AML-193 (cell line): ENCODE results near the gene ARFGAP3.

Experiments
- DNase-seq, 2 experiments: peaks; one replicate each; lab custom pipeline; 2025; lab: John Stamatoyannopoulos, UW

ARFGAP3 gene, protein sequence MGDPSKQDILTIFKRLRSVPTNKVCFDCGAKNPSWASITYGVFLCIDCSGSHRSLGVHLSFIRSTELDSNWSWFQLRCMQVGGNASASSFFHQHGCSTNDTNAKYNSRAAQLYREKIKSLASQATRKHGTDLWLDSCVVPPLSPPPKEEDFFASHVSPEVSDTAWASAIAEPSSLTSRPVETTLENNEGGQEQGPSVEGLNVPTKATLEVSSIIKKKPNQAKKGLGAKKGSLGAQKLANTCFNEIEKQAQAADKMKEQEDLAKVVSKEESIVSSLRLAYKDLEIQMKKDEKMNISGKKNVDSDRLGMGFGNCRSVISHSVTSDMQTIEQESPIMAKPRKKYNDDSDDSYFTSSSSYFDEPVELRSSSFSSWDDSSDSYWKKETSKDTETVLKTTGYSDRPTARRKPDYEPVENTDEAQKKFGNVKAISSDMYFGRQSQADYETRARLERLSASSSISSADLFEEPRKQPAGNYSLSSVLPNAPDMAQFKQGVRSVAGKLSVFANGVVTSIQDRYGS

DNA sequence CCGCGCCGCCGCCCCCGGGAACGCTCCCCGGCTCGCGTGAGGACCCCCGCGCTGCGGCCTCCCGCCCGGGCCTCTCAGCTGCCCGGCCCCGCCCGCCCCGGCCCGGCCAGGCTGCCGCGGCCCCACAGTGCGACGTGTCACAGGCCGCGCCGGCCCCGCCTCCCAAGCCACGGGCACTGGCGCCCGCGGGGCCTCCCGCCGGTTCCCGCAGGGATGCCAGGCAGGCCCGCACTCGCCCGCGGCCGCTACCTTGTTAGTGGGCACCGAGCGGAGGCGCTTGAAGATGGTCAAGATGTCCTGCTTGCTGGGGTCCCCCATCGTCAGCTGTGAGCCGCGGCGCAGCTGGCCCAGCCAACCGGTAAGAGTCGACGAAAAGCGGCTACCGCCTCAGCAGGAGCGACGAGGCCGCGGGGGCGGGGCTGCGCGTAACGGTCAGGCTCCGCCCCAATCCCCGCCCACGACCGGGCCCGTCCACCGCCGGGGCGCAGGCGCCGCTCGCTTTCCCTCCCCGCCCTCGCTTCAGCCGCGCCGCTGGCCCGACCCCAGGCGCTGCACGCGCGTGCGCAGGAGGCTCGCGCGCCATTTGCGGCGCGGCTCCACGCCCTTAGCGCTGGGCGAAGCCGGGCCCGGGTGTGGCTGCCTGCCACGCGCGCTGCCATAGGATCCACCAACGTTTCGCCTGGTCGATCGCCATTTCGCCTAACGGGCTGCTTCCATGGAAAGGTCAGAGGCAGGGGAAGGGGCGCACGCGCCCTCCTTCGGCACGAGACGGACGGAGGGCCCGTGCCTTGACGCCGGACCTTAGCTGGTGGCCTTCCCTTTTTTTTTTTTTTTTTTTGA lies at the start of gene ARFGAP3:
Gene ARFGAP3, minus strand, starts transcription at position 409 of the 840 bp plus-strand sequence. Its CDS starts 91 bp downstream, at position 318.
- DNase-seq, result peak; percentile 78 to 87

DNA sequence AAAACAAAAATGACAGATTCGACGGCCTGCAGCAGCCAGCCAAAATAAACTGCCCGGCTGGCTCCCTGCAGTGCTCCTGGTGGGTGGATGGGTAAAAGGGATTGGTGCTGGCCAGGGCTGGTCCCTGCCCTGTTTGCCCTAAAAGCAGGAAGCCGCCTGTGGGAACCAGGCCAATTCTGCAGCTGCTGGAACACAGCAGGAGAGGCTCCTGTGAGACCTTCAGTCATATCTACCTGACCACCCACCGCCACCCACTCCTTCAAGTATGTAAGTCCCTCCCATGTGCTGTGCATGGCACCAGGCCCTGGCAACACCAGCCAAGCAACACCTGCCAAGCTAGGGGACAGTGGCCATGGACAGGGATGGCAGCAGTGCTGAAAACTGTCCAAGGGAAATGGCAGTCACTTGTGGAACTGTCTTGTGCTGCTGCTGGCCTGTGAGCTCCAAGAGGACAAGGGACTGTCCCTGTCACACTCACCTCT lies 48.7 kb upstream of the ARFGAP3 start:
- DNase-seq, result no peak

GRCh38 chr22:42905217-42905616 lies 48.1 kb upstream of the ARFGAP3 start:
- no peak for DNase-seq

DNA sequence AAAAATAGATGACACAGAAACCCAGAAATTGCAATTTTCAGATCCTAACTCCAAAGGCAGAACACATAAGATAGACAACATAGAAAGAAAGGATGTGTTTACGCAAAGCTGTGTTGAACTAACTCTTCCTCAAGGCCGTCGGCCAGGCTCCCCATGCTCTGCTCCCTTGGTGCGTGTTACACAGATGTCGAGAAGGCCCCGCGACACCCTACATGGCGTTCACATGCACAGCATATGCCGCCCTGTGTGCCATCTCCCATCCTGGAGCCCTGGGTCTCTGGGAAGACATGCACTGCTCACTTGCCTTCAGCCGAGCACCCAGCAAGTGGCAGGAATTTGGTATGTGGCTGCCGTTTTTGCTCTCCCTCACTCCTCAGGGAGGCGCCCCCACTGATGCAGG lies 47.0 kb upstream of the ARFGAP3 start:
- no peak for DNase-seq

DNA sequence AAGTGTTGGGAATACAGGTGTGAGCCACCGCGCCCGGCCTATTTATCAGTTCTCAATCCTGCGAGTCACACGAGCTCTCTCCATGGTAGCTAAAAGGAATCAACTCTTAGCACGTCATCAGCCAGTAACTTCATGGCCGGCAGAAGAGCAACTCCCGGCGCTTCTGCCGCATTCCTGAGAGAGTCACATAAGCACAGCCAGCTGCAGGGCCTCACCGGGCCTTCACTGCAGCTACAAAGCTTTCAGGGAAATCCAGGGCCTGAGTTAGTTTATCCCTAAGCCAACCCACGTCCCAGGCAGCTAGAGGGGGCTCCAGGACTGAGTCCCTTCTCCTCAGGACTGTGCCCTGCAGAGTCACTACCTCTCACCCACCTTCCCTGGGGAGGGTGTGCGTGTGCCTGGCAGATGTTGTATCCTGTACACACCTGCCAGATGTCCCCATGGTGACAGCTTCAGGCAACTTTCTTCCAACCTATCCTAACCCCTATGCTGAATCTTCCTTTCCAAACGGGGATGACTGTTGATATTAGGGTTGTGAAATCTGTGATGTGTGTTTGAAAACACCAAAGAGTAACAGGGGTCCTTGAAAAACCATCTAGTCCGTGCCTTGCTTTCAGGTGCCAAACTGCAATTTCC lies 45.9 kb upstream of the ARFGAP3 start:
- DNase-seq, result no peak

- DNase-seq, result no peak
These were observed 44.9 kb upstream of the ARFGAP3 start for GRCh38 chr22:42901790-42902508.

GRCh38 chr22:42897960-42898359 lies 40.9 kb upstream of the ARFGAP3 start:
- no peak for DNase-seq

DNA sequence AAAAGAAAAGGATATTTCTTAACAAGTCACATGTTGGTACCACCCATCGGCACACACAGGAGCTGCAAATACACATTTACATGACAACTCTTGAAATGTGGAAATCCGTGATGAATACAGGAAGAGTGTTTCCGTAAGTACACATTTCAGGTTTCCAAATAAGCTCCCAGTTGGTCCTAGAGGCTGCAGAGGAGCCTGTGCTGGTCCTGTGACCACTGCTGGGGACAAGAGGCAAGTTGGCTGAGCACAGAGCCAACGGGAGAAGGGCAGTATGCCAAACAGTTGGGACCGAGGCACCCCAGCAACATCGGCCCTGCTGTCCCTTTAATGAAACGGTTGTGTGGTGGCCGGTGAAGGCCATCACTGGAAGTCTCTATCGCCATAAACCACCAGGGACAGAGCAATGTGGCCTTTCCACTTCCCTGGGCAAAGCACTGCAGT lies 38.5 kb upstream of the ARFGAP3 start:
- DNase-seq, result no peak

DNA sequence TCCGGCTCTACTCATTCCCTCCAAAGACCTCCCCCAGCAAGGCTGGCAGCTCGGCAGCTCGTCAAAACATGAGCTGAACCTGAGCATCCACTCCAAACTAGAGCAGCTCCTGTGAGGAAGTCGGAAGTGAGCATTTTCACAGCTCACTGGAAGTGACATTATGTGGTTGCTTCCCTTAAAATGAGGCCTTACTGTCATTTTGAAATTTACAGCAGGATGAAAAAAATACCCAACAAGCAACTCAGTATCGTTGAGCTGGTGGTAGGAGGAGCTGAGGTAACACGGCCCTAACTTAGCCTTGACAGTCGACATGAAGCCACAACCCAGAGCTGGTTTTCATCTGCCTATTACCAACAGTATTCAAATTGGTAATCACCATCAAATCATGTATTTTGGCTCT lies 38.0 kb upstream of the ARFGAP3 start:
- peak in 1 of 2 experiments; percentile 17 for DNase-seq

DNA sequence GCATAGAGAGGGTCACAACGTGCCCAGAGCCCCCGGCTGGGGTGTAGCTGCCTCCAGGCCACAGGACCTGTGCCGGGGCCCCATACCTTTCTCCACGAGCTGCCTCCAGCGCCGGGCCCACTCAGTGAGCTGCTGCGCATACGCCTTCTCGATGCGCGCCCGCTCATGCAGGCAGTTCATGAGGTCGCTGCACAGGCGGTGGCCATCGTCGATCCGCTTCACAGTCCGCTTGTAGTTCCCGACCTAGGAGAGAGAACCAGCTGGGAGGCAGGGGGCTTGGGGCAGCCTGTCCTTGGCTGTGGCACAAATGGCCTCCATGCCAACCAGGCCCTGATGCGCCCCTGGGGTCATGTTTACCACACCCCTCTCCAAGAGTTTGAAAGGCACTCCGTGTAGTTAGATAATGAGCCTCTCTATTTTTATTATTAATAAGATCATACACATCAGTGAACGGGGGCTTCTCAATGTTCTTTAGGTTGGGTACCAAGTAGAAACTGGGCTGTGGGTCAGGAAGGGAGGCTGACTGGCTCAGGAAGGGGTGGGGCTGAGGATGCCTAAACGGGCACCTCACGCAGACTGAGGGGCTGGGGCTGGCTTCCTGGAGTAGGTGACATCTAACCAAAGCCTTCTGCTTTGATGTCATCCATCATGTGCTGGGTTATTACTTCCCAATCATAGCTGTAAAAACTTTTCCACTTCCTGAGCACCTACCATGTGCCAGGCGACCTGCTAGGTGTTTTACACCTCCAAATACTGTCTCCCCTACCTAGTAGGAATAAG lies 36.5 kb upstream of the ARFGAP3 start:
- DNase-seq, result no peak

DNA sequence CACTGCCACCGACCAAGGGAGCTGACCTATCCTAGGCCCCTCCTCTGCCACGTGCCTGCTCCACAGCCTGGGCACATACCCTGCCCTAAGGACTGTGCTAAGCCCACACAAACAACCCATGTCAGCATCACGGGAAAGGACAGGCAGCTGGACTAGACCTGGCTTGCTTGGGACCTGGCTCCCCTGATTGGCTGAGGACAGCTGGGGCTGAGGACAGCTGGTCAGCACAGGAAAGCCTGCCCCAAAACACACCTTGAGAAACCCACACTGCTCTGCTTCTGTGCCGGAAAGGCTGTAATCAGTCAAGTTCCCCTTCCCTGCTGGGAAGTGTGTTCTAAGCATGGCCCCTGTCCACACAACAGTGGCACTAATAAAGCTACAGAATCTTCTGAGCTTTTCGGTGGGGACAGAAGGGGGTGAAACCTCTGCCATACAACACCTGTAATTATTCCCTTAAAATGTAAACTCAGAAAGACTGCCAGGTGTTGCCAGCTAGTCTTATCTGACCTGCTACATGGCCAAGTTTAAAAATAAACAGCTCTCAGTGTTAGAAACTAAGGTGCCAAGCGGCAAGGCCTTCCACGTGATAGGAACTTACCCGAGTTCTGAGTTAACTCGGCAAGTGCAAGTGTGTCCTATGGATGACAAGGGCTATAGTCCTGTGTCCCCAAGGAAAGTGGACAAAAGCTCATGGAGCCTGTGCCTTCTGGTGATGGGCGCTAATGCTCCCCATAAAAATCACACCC lies 35.7 kb upstream of the ARFGAP3 start:
- DNase-seq, result no peak

DNA sequence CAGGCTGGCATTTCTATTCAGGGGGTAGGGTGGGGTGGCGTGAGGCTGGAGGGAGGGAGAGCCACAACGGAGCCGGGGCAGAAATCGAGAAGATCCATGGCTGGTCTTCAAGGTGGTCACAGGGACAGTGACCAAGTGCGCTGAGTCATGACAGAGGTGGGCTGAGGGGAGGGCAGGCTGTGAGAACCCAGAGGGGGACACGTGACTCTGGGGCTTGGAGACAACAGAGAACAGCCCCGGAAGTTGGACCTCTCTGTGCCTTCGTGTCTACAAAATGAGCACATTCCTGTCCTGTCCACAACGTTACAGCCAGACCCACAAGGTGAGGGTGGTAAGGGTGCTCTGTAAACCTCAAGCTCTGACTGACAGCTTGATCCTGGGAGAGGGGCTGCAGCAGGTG lies 35.1 kb upstream of the ARFGAP3 start:
- no peak for DNase-seq

DNA sequence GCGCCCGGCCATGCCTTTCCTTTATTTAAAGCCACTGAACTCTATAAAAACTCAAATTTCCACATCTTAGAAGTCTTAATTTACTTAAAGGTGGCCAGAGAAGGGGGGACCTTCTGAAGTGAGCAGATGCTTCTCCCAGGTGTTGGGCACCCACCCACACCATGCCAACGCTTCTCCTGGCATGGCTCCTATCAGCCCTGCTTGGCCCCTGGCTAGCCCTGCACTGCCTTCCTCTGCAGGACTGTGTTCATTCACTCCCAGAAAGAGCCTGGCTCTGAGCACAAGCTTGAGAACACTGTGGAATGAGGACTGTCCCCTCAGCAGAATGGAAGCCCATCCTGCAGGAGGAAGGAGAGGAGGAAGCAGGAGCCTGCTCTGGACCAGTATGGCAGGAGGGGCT lies 34.6 kb upstream of the ARFGAP3 start:
- DNase-seq, result no peak

- no peak for DNase-seq
These were observed 33.9 kb upstream of the ARFGAP3 start for GRCh38 chr22:42891008-42891407.

- peak; percentile 73 to 77 for DNase-seq
These were observed 32.2 kb upstream of the ARFGAP3 start for GRCh38 chr22:42889304-42889703.

DNA sequence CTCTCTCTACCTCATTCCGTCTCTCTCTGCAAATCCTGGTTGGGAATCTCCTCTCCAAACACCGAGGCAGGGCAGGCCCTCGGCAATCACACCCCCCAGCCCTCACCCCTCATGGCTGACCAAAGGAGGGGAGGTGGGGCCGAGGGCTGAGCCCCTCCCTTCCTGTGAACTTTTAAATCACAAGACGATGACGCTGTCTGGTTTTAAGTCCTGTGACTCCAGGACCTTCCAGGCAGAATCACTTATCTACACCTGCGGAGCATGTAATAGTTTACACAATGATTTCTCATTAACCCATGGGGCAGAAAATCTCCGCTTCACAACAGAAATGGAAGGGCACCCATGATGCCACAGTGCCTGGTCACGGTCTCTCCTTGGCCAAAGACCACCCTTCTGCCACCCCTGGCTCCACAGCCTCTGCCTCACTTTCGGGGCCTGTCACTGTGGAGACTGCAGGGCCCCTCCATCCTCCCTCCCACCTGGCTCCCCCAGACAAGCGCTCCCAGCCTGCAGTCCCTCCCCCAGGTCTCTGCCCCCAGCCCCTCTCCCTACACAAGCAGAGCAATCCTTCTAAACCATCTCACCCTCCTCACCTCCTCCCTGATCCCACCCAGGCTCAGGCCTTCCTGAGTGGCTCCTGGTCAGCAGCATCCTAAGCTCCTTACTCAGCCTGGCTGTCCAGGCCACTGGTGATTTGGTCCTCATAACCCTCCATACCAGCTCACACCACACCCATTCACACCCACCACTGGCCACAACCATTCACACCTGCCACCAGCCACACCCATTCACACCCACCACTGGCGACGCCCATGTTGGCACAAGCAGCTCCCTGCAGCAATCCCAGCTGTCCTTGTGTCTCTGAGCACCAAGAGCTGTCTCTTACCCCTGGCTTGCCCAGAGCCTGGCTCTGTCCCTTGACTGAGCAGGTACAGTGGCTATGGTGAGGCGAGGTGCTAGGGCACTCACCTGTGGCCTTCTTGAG lies 30.7 kb upstream of the ARFGAP3 start:
- DNase-seq, result no peak

DNA sequence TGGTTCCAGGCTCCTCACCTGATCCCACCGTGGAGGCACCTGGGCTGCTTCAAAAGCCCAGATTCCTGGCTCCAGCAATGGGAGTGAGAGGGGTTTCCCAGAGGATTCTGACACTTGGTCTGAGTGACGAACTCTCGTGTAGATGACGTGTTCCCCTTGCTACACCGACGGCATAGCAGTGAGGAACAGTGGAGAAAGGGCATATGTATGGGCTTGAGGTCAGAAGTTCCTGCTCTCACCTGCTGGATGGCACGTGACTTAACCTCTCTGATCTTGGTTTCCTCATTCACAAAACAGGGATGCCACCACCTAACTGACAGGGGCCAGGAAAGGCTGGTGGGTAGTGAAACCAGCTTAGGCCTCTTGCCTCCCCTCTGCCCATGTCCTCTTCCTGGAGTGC lies 30.0 kb upstream of the ARFGAP3 start:
- no peak for DNase-seq

GRCh38 chr22:42885446-42885845 lies 28.4 kb upstream of the ARFGAP3 start:
- DNase-seq, result no peak
